HepG2 (cell line): Measurements from ENCODE around the gene CEMP1. TPM values are rescaled to one million over a fixed set of nuclear protein-coding genes. Genes with fewer than 3 reads are reported as not detected.

ENCODE experiments used
- CBX1 ChIP-seq: IDR thresholded peaks from one replicate; pipeline ENCODE4 v1.6.1; 2016; ENCODE audit warnings: antibody characterized with exemption, low read depth
- CC2D1A ChIP-seq: sonication (generic); formaldehyde crosslinking; IDR thresholded peaks from 2 replicates; pipeline ENCODE4 v1.8.1; 2023; ENCODE audit warnings: mild to moderate bottlenecking, missing genetic modification reagents
- CREM ChIP-seq, 2 experiments: sonication (generic) in 1 of 2; formaldehyde crosslinking in 1 of 2; IDR thresholded peaks; 2 replicates each; pipeline versions ENCODE4 v1.4.0 to v1.6.1; 2016 to 2020; ENCODE audit warnings: antibody characterized with exemption in 1 of 2, mild to moderate bottlenecking in 1 of 2, missing genetic modification reagents in 1 of 2
- HINFP ChIP-seq: sonication (generic); formaldehyde crosslinking; IDR thresholded peaks from 2 replicates; pipeline ENCODE4 v1.4.0; 2020; ENCODE audit warnings: low read depth, mild to moderate bottlenecking, missing genetic modification reagents
- IRF1 ChIP-seq: sonication (generic); formaldehyde crosslinking; IDR thresholded peaks from 2 replicates; pipeline ENCODE4 v1.4.0; 2020; ENCODE audit warnings: low read depth, mild to moderate bottlenecking, missing genetic modification reagents
- JUN ChIP-seq: sonication (generic); formaldehyde crosslinking; IDR thresholded peaks from 2 replicates; pipeline ENCODE4 v1.4.0; 2020; ENCODE audit warnings: mild to moderate bottlenecking, missing genetic modification reagents
- KDM4B ChIP-seq: sonication (generic); formaldehyde crosslinking; IDR thresholded peaks from 2 replicates; pipeline ENCODE4 v1.4.0; 2020; ENCODE audit warnings: missing genetic modification reagents
- MED1 ChIP-seq: sonication (generic); formaldehyde crosslinking; IDR thresholded peaks from 2 replicates; pipeline ENCODE4 v1.4.0; 2020; ENCODE audit warnings: missing genetic modification reagents
- MLLT10 ChIP-seq: sonication (generic); formaldehyde crosslinking; IDR thresholded peaks from 2 replicates; pipeline ENCODE4 v1.4.0; 2020; ENCODE audit warnings: missing genetic modification reagents
- NFKB2 ChIP-seq: sonication (generic); formaldehyde crosslinking; IDR thresholded peaks from 2 replicates; pipeline ENCODE4 v1.4.0; 2020; ENCODE audit warnings: missing genetic modification reagents, borderline replicate concordance
- POGZ ChIP-seq: sonication (generic); formaldehyde crosslinking; IDR thresholded peaks from 2 replicates; pipeline ENCODE4 v1.4.0; 2020; ENCODE audit warnings: mild to moderate bottlenecking, missing genetic modification reagents
- RBM39 ChIP-seq: fragments of 200-400 bp; formaldehyde crosslinking; IDR thresholded peaks from one replicate; pipeline ENCODE4 v1.6.1; 2018; ENCODE audit warnings: antibody characterized with exemption, mild to moderate bottlenecking, low read depth, low read length; ENCODE audit not compliant: poor library complexity, severe bottlenecking
- SNAPC2 ChIP-seq: sonication (generic); formaldehyde crosslinking; IDR thresholded peaks from 2 replicates; pipeline ENCODE4 v1.8.1; 2022; ENCODE audit warnings: mild to moderate bottlenecking, missing genetic modification reagents
- SRSF4 ChIP-seq: fragments of 200-400 bp; formaldehyde crosslinking; IDR thresholded peaks from one replicate; pipeline ENCODE4 v1.6.1; 2018; ENCODE audit warnings: mild to moderate bottlenecking, low read depth, low read length, moderate library complexity; ENCODE audit not compliant: poor library complexity, severe bottlenecking
- TBX2 ChIP-seq: sonication (generic); formaldehyde crosslinking; IDR thresholded peaks from 2 replicates; pipeline ENCODE4 v1.5.0; 2020; ENCODE audit warnings: missing genetic modification reagents, mild to moderate bottlenecking, borderline replicate concordance
- TOPORS ChIP-seq: sonication (generic); formaldehyde crosslinking; IDR thresholded peaks from 2 replicates; pipeline ENCODE4 v1.8.0; 2023; ENCODE audit warnings: mild to moderate bottlenecking, missing genetic modification reagents
- ZBTB3 ChIP-seq: sonication (generic); formaldehyde crosslinking; IDR thresholded peaks from 2 replicates; pipeline ENCODE4 v1.4.0; 2020; ENCODE audit warnings: low read depth, mild to moderate bottlenecking, moderate library complexity, missing genetic modification reagents, borderline replicate concordance
- ZMYM3 ChIP-seq: sonication (generic); formaldehyde crosslinking; IDR thresholded peaks from 2 replicates; pipeline ENCODE4 v1.5.1; 2020; ENCODE audit warnings: mild to moderate bottlenecking, missing genetic modification reagents
- ZNF616 ChIP-seq: sonication (generic); formaldehyde crosslinking; IDR thresholded peaks from 2 replicates; pipeline ENCODE4 v1.5.0; 2020; ENCODE audit warnings: low read depth, mild to moderate bottlenecking, missing genetic modification reagents
- ZSCAN31 ChIP-seq: sonication (generic); formaldehyde crosslinking; IDR thresholded peaks from 2 replicates; pipeline ENCODE4 v1.5.0; 2020; ENCODE audit warnings: low read depth, mild to moderate bottlenecking, missing genetic modification reagents
- polyA plus RNA-seq, 8 experiments: library from polyadenylated mRNA; depleted of rRNA in 3 of 8; stranded (reverse) in 7 of 8; unstranded in 1 of 8; fragments of >200 nt; fragmentation: Illumina TruSeq in 4 of 8; extraction: Trizol in 4 of 8; gene quantifications; 2 replicates each; pipeline versions ENCODE4 v1.2.1 to v1.2.3, GENCODE V29; 2011 to 2016; ENCODE audit warnings: low read depth in 4 of 8, missing spikeins in 1 of 8, mixed read lengths in 1 of 8; ENCODE audit not compliant: insufficient read depth in 1 of 8
- total RNA-seq, 5 experiments: library from RNA; depleted of rRNA; stranded (reverse); fragments of >200 nt; fragmentation: Illumina TruSeq; extraction: Trizol; gene quantifications; 2 replicates each; pipeline ENCODE4 v1.2.3, GENCODE V29; 2016; ENCODE audit warnings: low read depth in 1 of 5
- TF ChIP-seq, protein P1 (sequence below): sonication (generic); formaldehyde crosslinking; IDR thresholded peaks from 2 replicates; pipeline ENCODE4 v1.4.0; 2020; ENCODE audit warnings: missing genetic modification reagents
- TF ChIP-seq, protein P2 (sequence below): sonication (generic); formaldehyde crosslinking; conservative IDR thresholded peaks from 2 replicates; pipeline ENCODE4 v1.4.0; 2020; ENCODE audit warnings: missing genetic modification reagents

The CEMP1 gene
- total and polyA plus RNA-seq, 2 of the 13 experiments (the other 11 are each of a cell fraction or from before 2014, with no cell fraction given), result not detected

- TF ChIP-seq CREM (IDR thresholded peaks at IDR 0.05) (peak; percentile 53; the same call in 1 of the 2 replicates), CREM (CRISPR knock-in tag; IDR thresholded peaks at IDR 0.05) (no peak), CC2D1A (no peak), ZSCAN31 (peak; percentile 79), TBX2 (peak; percentile 75; the same call in 1 of the 2 replicates), TOPORS (CRISPR knock-in tag) (peak; percentile 44), SNAPC2 (CRISPR knock-in tag) (no peak), SRSF4 (no peak), POGZ (peak; percentile 62), ZNF616 (no peak), ZMYM3 (CRISPR knock-in tag) (no peak), HINFP (CRISPR knock-in tag) (peak; percentile 21; the same call in 1 of the 2 replicates), MLLT10 (CRISPR knock-in tag) (no peak), KDM4B (CRISPR knock-in tag) (0 out of 2 replicates have a peak, but pooled peaks have one; percentile 41), IRF1 (CRISPR knock-in tag) (no peak), NFKB2 (CRISPR knock-in tag) (peak; percentile 89; the same call in 1 of the 2 replicates), MED1 (CRISPR knock-in tag) (peak; percentile 67; the same call in 1 of the 2 replicates), ZBTB3 (CRISPR knock-in tag) (0 out of 2 replicates have a peak, but pooled peaks have one; percentile 4), CBX1 (no peak), JUN (peak; percentile 36; the same call in 1 of the 2 replicates), RBM39 (no peak)
- TF ChIP-seq, protein P1, sequence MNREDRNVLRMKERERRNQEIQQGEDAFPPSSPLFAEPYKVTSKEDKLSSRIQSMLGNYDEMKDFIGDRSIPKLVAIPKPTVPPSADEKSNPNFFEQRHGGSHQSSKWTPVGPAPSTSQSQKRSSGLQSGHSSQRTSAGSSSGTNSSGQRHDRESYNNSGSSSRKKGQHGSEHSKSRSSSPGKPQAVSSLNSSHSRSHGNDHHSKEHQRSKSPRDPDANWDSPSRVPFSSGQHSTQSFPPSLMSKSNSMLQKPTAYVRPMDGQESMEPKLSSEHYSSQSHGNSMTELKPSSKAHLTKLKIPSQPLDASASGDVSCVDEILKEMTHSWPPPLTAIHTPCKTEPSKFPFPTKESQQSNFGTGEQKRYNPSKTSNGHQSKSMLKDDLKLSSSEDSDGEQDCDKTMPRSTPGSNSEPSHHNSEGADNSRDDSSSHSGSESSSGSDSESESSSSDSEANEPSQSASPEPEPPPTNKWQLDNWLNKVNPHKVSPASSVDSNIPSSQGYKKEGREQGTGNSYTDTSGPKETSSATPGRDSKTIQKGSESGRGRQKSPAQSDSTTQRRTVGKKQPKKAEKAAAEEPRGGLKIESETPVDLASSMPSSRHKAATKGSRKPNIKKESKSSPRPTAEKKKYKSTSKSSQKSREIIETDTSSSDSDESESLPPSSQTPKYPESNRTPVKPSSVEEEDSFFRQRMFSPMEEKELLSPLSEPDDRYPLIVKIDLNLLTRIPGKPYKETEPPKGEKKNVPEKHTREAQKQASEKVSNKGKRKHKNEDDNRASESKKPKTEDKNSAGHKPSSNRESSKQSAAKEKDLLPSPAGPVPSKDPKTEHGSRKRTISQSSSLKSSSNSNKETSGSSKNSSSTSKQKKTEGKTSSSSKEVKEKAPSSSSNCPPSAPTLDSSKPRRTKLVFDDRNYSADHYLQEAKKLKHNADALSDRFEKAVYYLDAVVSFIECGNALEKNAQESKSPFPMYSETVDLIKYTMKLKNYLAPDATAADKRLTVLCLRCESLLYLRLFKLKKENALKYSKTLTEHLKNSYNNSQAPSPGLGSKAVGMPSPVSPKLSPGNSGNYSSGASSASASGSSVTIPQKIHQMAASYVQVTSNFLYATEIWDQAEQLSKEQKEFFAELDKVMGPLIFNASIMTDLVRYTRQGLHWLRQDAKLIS, result no peak
- TF ChIP-seq, protein P2, sequence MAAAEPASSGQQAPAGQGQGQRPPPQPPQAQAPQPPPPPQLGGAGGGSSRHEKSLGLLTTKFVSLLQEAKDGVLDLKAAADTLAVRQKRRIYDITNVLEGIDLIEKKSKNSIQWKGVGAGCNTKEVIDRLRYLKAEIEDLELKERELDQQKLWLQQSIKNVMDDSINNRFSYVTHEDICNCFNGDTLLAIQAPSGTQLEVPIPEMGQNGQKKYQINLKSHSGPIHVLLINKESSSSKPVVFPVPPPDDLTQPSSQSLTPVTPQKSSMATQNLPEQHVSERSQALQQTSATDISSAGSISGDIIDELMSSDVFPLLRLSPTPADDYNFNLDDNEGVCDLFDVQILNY (CRISPR knock-in tag), result 0 out of 2 replicates have a peak, but pooled peaks have one; percentile 44
Observed at GRCh38 chr16:2531696-2532493, 687 bp upstream of the CEMP1 start (continued).
